Gastroesophageal sphincter (tissue), 3 donors: ENCODE results near the gene ZMAT5.

Experiments
- CTCF ChIP-seq, 4 experiments: fragments of 200-600 bp in 2 of 4; fragments of 450-650 bp in 2 of 4; sonication (generic) in 1 of 4; IDR thresholded peaks; one replicate each; pipeline ENCODE4 v1.5.1; 2017 to 2019; ENCODE audit warnings: antibody characterized with exemption in 4 of 4, mild to moderate bottlenecking in 2 of 4, moderate library complexity in 2 of 4
- POLR2A ChIP-seq, 2 donors: fragments of 450-650 bp; IDR thresholded peaks; one replicate each; pipeline ENCODE4 v1.6.1; 2017; ENCODE audit warnings: antibody characterized with exemption in 2 of 2, mild to moderate bottlenecking in 2 of 2, moderate library complexity in 1 of 2
- POLR2AphosphoS5 ChIP-seq: sonication (generic); formaldehyde crosslinking; IDR thresholded peaks from one replicate; pipeline ENCODE4 v1.6.1; 2017; ENCODE audit warnings: antibody characterized with exemption

GRCh38 chr22:29705651-29706050 is 61.2 kb downstream of the ZMAT5 start:
- TF ChIP-seq CTCF (IDR thresholded peaks at IDR 0.05) (no peak), POLR2A (IDR thresholded peaks at IDR 0.05) (no peak), POLR2AphosphoS5 (no peak)
